Right lobe of liver (tissue), 6 donors: ENCODE results near the gene DOLPP1. TPM values are rescaled to one million over a fixed set of nuclear protein-coding genes. Genes with fewer than 3 reads are reported as not detected.

Experiments used
- ATAC-seq, 4 donors: fragments of 200-7000 bp; cut with Tn5 transposase; one replicate each; pipeline ENCODE4 v1.9.1; 2020; ENCODE audit warnings: mild to moderate bottlenecking in 4 of 4, moderate library complexity in 4 of 4
- DNase-seq, 3 donors: peaks; one replicate each; pipeline ENCODE4 v3.0.0-alpha.2; 2020
- H3K27ac ChIP-seq, 3 donors: fragments of 200-600 bp; one replicate each; pipeline ENCODE4 v1.8.0; 2022
- H3K27me3 ChIP-seq, 2 donors: fragments of 200-600 bp; one replicate each; pipeline ENCODE4 v1.8.0; 2022
- H3K36me3 ChIP-seq, 4 donors: fragments of 200-600 bp; sonication (generic) in 1 of 4; one replicate each; pipeline versions ENCODE4 v1.5.1 to v1.8.0; 2017 to 2022; ENCODE audit warnings: control low read depth in 1 of 4
- H3K4me1 ChIP-seq, 4 donors: fragments of 200-600 bp; sonication (generic) in 1 of 4; one replicate each; pipeline versions ENCODE4 v1.5.1 to v1.8.0; 2017 to 2022; ENCODE audit warnings: control low read depth in 1 of 4
- H3K4me3 ChIP-seq, 3 donors: fragments of 200-600 bp; one replicate each; pipeline ENCODE4 v1.8.0; 2022
- H3K9me3 ChIP-seq, 4 donors: fragments of 200-600 bp; sonication (generic) in 1 of 4; one replicate each; pipeline versions ENCODE4 v1.5.1 to v1.8.0; 2017 to 2022; ENCODE audit warnings: control low read depth in 1 of 4
- CTCF ChIP-seq, 4 donors: fragments of 200-600 bp in 3 of 4; fragments of 450-650 bp in 1 of 4; IDR thresholded peaks; one replicate each; pipeline versions ENCODE4 v1.5.1 to v1.8.0; 2016 to 2022; ENCODE audit warnings: antibody characterized with exemption in 4 of 4, mild to moderate bottlenecking in 2 of 4
- POLR2A ChIP-seq: fragments of 450-650 bp; IDR thresholded peaks from one replicate; pipeline ENCODE4 v1.6.1; 2017; ENCODE audit warnings: antibody characterized with exemption, mild to moderate bottlenecking
- WGBS: methylation state at CpG from one replicate; pipeline ENCODE4 v1.1.6; 2018; ENCODE audit warnings: low coverage, low lambda C conversion rate; ENCODE audit not compliant: insufficient coverage; ENCODE audit errors: missing lambda C conversion rate; 5-methylcytosine and 5-hydroxymethylcytosine counted together
- intact Hi-C, 2 donors: fragments of 100-400 bp; cut with DNase I; formaldehyde crosslinking; loops; one replicate each; pipeline versions ENCODE4 v1.11.2 to v1.14.1; 2022
- total RNA-seq, 6 experiments: library from RNA; depleted of rRNA in 2 of 6; stranded (reverse); fragments of >200 nt in 2 of 6; fragmentation: NEBNext Ultra II Directional in 3 of 6; extraction: Animal tissue kit (Norgen Biotek cat#: 25700) in 3 of 6; gene quantifications; one replicate each; pipeline versions ENCODE4 v1.1.0 to v1.2.4, GENCODE V29; 2016 to 2023
- donor health status: DM: no; HTN: yes; CAD: no.
- donor health status: DM: no; HTN: no; CAD: no.
- donor health status: DM: no; HTN: no; CAD: no.
- donor health status: DM: no; HTN: yes; CAD: no.
- donor health status: DM: no; HTN: yes; CAD: no.

DOLPP1 gene
- total RNA-seq, 6 experiments from 2014 or later = 10.1 to 16.8 (median 13.3) TPM

- Histone ChIP-seq H3K9me3 (no peaks in the 10 kb centered on the region), H3K36me3 (no peaks in the 10 kb centered on the region), H3K4me1 (peaks cover 0 to 61% (median 16%) of the 10 kb centered on the region in 4 donors), H3K4me3 (no peak overlapping the region), H3K27ac (peak overlapping the region in 2 of 3 donors; percentile 66 to 88), H3K27me3 (no peaks in the 10 kb centered on the region)
- ATAC-seq = no peak
- 90% methylated on average over 10 of the region's 11 CpGs for WGBS
- intact Hi-C loops = no loop called here
- DNase-seq = no peak
- no peak for TF ChIP-seq POLR2A
Observed at GRCh38 chr9:129076640-129077037, 4.3 kb upstream of the DOLPP1 start.

- WGBS = 38% methylated on average over 10 of the region's 10 CpGs
- H3K9me3 ChIP-seq = no peaks in the 10 kb centered on the region
- TF ChIP-seq POLR2A (no peak), CTCF (IDR thresholded peaks at IDR 0.05) (no peak)
- H3K27me3 ChIP-seq = no peaks in the 10 kb centered on the region
- intact Hi-C loops = no loop called here
- ATAC-seq (peak in 2 of 4 donors; percentile 12 to 17), DNase-seq (peak in 2 of 3 donors; percentile 63 to 67)
- H3K4me1 ChIP-seq = peaks cover 0 to 61% (median 16%) of the 10 kb centered on the region in 4 donors
- peak overlapping the region in 2 of 3 donors; percentile 66 to 88 for H3K27ac ChIP-seq
- no peaks in the 10 kb centered on the region for H3K36me3 ChIP-seq
- no peak overlapping the region for H3K4me3 ChIP-seq
Observed at GRCh38 chr9:129077236-129077635, 3.7 kb upstream of the DOLPP1 start.

- H3K4me1 ChIP-seq = peaks cover 0 to 68% (median 23%) of the 10 kb centered on the region in 4 donors
- 31% methylated on average over 3 of the region's 18 CpGs for WGBS
- DNase-seq (peak in 1 of 3 donors; percentile 58), ATAC-seq (no peak)
- no peaks in the 10 kb centered on the region for H3K36me3 ChIP-seq
- H3K27ac ChIP-seq = peak overlapping the region in 2 of 3 donors; percentile 25 to 43
- H3K4me3 ChIP-seq = no peak overlapping the region
- no peaks in the 10 kb centered on the region for H3K27me3 ChIP-seq
- no peaks in the 10 kb centered on the region for H3K9me3 ChIP-seq
- intact Hi-C loops = no loop called here
- TF ChIP-seq CTCF (IDR thresholded peaks at IDR 0.05) (no peak), POLR2A (no peak)
Observed at GRCh38 chr9:129078691-129079503, 2.0 kb upstream of the DOLPP1 start.

- Histone ChIP-seq H3K9me3 (no peaks in the 10 kb centered on the region), H3K36me3 (peaks cover 0 to under 1% (median 0%) of the 10 kb centered on the region in 4 donors), H3K4me3 (peak overlapping the region in 2 of 3 donors; percentile 83 to 93), H3K27ac (peak overlapping the region in 1 of 3 donors; percentile 77), H3K4me1 (peaks cover 0 to 73% (median 27%) of the 10 kb centered on the region in 4 donors), H3K27me3 (no peaks in the 10 kb centered on the region)
- ATAC-seq = no peak
- WGBS = 90% methylated on average over 9 of the region's 13 CpGs
- no peak for DNase-seq
- TF ChIP-seq CTCF (IDR thresholded peaks at IDR 0.05) (no peak), POLR2A (no peak)
- intact Hi-C loops = no loop called here
Observed at GRCh38 chr9:129079829-129080228, 1.1 kb upstream of the DOLPP1 start.

GRCh38 chr9:129080298-129080600 lies 662 bp upstream of the DOLPP1 start:
- H3K9me3 ChIP-seq = no peaks in the 10 kb centered on the region
- no peak for TF ChIP-seq POLR2A
- no peak for TF ChIP-seq CTCF (IDR thresholded peaks at IDR 0.05)
- DNase-seq = no peak
- no peaks in the 10 kb centered on the region for H3K27me3 ChIP-seq
- peak overlapping the region in 2 of 3 donors; percentile 51 to 77 for H3K27ac ChIP-seq
- intact Hi-C loops = no loop called here
- peaks cover 0 to 73% (median 27%) of the 10 kb centered on the region in 4 donors for H3K4me1 ChIP-seq
- no peak for ATAC-seq
- H3K36me3 ChIP-seq = peaks cover 0 to 5% (median under 1%) of the 10 kb centered on the region in 4 donors
- WGBS = 8% methylated on average over 3 of the region's 12 CpGs
- H3K4me3 ChIP-seq = peak overlapping the region; percentile 58 to 93 (median 83)
